Heart right ventricle (tissue), 16 donors: ENCODE measurements around the gene FRZB. TPM values are rescaled to one million over a fixed set of nuclear protein-coding genes. Genes with fewer than 3 reads are reported as not detected.

Experiments used
- ATAC-seq, 8 donors: fragments of 200-7000 bp; cut with Tn5 transposase; one replicate each; pipeline ENCODE4 v1.9.1; 2020; ENCODE audit warnings: mild to moderate bottlenecking in 8 of 8, moderate library complexity in 8 of 8, moderate number of reproducible peaks in 1 of 8
- DNase-seq, 2 donors: peaks; one replicate each; pipeline ENCODE4 v3.0.0-alpha.2; 2020
- H3K27ac ChIP-seq, 10 donors: fragments of 200-600 bp; sonication (generic) in 2 of 10; one replicate each; pipeline versions ENCODE4 v1.5.0 to v1.8.0; 2020 to 2022; ENCODE audit warnings: mild to moderate bottlenecking in 3 of 10
- H3K27me3 ChIP-seq, 7 donors: fragments of 200-600 bp; one replicate each; pipeline ENCODE4 v1.8.0; 2021 to 2022; ENCODE audit warnings: mild to moderate bottlenecking in 2 of 7
- H3K36me3 ChIP-seq, 9 donors: fragments of 200-600 bp; sonication (generic) in 1 of 9; one replicate each; pipeline versions ENCODE4 v1.5.0 to v1.8.0; 2020 to 2022; ENCODE audit warnings: mild to moderate bottlenecking in 2 of 9
- H3K4me1 ChIP-seq, 9 donors: fragments of 200-600 bp; sonication (generic) in 1 of 9; one replicate each; pipeline versions ENCODE4 v1.5.0 to v1.8.0; 2020 to 2022; ENCODE audit warnings: mild to moderate bottlenecking in 4 of 9
- H3K4me3 ChIP-seq, 10 donors: fragments of 200-600 bp; sonication (generic) in 2 of 10; one replicate each; pipeline versions ENCODE4 v1.5.0 to v1.8.0; 2020 to 2022; ENCODE audit warnings: mild to moderate bottlenecking in 7 of 10, moderate library complexity in 2 of 10
- H3K9me3 ChIP-seq, 11 donors: fragments of 200-600 bp in 10 of 11; sonication (generic) in 2 of 11; one replicate each; pipeline versions ENCODE4 v1.5.0 to v1.8.0; 2013 to 2022; ENCODE audit warnings: mild to moderate bottlenecking in 2 of 11, control low read depth in 1 of 11, moderate library complexity in 1 of 11
- CTCF ChIP-seq, 9 donors: fragments of 200-600 bp; sonication (generic) in 2 of 9; IDR thresholded peaks; one replicate each; pipeline versions ENCODE4 v1.5.0 to v1.8.0; 2021 to 2022; ENCODE audit warnings: antibody characterized with exemption in 9 of 9, mild to moderate bottlenecking in 5 of 9, moderate library complexity in 1 of 9
- WGBS, 2 donors: extraction: QIAGEN DNeasy Blood & Tissue Kit; methylation state at CpG; one replicate each; pipeline ENCODE4 v1.1.7; 2013; ENCODE audit warnings: inconsistent platforms in 1 of 2; 5-methylcytosine and 5-hydroxymethylcytosine counted together
- intact Hi-C, 10 donors: fragments of 100-400 bp; cut with DNase I; formaldehyde crosslinking; loops; one replicate each; pipeline versions ENCODE4 v1.11.1 to v1.14.2; 2022
- polyA plus RNA-seq, 2 donors: library from polyadenylated mRNA; stranded (reverse); fragments of 200-250 nt; gene quantifications; one replicate each; pipeline ENCODE4 v1.2.3, GENCODE V29; 2013
- total RNA-seq, 10 donors: library from RNA; stranded (reverse); fragmentation: NEBNext Ultra II Directional in 3 of 10; extraction: Animal tissue kit (Norgen Biotek cat#: 25700) in 3 of 10; gene quantifications; one replicate each; pipeline versions ENCODE4 v1.2.1 to v1.2.4, GENCODE V29; 2021 to 2023
- donor health status: Arrhythmogenic right ventricular cardiomyopathy.
- donor health status: ischemic (EF 13 %, LVEDD 7.1; RV severe dilation, severe dysfunction).
- donor health status: healthy with polysubstance abuse.
- donor health status: DM: no; HTN: yes; CAD: no.
- donor health status: DM: no; HTN: no; CAD: no.
- donor health status: ischemic (EF 25% LVEDD 6.9; RV normal size, moderate dysfunction).
- donor health status: ischemic (EF 25% LVEDD 5.7; RV mildly dilated, moderate dysfunction).
- donor health status: healthy.
- donor health status: DM: yes; HTN: yes; CAD: no.
- donor health status: Ischemic cardiomyopathy.
- donor health status: ischemic (EF 35%, LVEDD 5.7; RV mildly dilated, moderate dysfunction).
- donor health status: nonischemic (EF 11% LVEDD 7.7; RV severe dilation, severe dysfunction).
- donor health status: DM: yes; HTN: yes; CAD: no.
- donor health status: PGD.
- donor health status: ischemic (EF 29% LVEDD 5.4; RV normal size, mild dysfunction).
- donor health status: nonischemic (EF 23%, LVEDD 6.1; RV moderate dilation, normal function).

Gene FRZB
- total and polyA plus RNA-seq, 12 donors: 0.85 to 5.7 (median 2.2) TPM

GRCh38 chr2:182868054-182868796 is 1.8 kb upstream of the FRZB start:
- Histone ChIP-seq H3K4me3 (no peak overlapping the region), H3K36me3 (no peaks in the 10 kb centered on the region), H3K27ac (peak overlapping the region in 1 of 10 donors; percentile 57), H3K27me3 (peaks cover 0 to 38% (median 6%) of the 10 kb centered on the region in 7 donors), H3K4me1 (peaks cover 0 to 29% (median 12%) of the 10 kb centered on the region in 9 donors), H3K9me3 (no peaks in the 10 kb centered on the region)
- intact Hi-C loops: loop anchor here in 1 of 10 donors (10.0 kb wide), 1 partner anchor 63 kb away; no protein-coding TSS in a partner anchor
- ATAC-seq (no peak), DNase-seq (no peak)
- WGBS, 2 donors: 72 to 78% methylated on average over 6 of the region's 6 CpGs
- no peak for TF ChIP-seq CTCF (IDR thresholded peaks at IDR 0.05)

- TF ChIP-seq CTCF (IDR thresholded peaks at IDR 0.05): no peak
- no peaks in the 10 kb centered on the region for H3K9me3 ChIP-seq
- H3K4me1 ChIP-seq: peaks cover 0 to 35% (median 12%) of the 10 kb centered on the region in 9 donors
- H3K36me3 ChIP-seq: no peaks in the 10 kb centered on the region
- H3K27ac ChIP-seq: peak overlapping the region in 9 of 10 donors; percentile 11 to 64 (median 51)
- H3K4me3 ChIP-seq: peak overlapping the region in 9 of 10 donors; percentile 37 to 66 (median 51)
- intact Hi-C loops: loop anchor here in 1 of 10 donors (10.0 kb wide), 1 partner anchor 63 kb away; no protein-coding TSS in a partner anchor
- no peak for DNase-seq
- 54 to 56% methylated on average over 12 of the region's 12 CpGs for WGBS, 2 donors
- ATAC-seq: no peak
- H3K27me3 ChIP-seq: peaks cover 0 to 38% (median 6%) of the 10 kb centered on the region in 7 donors
Measured at GRCh38 chr2:182867426-182868053, 1.1 kb upstream of the FRZB start.

- intact Hi-C loops: loop anchor here in 1 of 10 donors (10.0 kb wide), 1 partner anchor 61 kb away; no protein-coding TSS in a partner anchor
- TF ChIP-seq CTCF (IDR thresholded peaks at IDR 0.05): no peak
- Histone ChIP-seq H3K27ac (peak overlapping the region in 4 of 10 donors; percentile 27 to 64 (median 47)), H3K27me3 (peaks cover 0 to 38% (median 6%) of the 10 kb centered on the region in 7 donors), H3K9me3 (no peaks in the 10 kb centered on the region), H3K36me3 (no peaks in the 10 kb centered on the region), H3K4me1 (peaks cover 0 to 42% (median 12%) of the 10 kb centered on the region in 9 donors), H3K4me3 (peak overlapping the region; percentile 4 to 66 (median 50))
- peak; percentile 32 to 62 (median 44) for ATAC-seq
- 19% methylated on average over 19 of the region's 19 CpGs for WGBS, 2 donors
- no peak for DNase-seq
Measured at GRCh38 chr2:182866095-182866460, 359 bp downstream of the FRZB start.

- Histone ChIP-seq H3K4me3 (peak overlapping the region in 2 of 10 donors; percentile 56 to 58), H3K9me3 (no peaks in the 10 kb centered on the region), H3K27ac (no peak overlapping the region), H3K27me3 (peaks cover 0 to 38% (median 6%) of the 10 kb centered on the region in 7 donors), H3K4me1 (peaks cover 0 to 42% (median 12%) of the 10 kb centered on the region in 9 donors), H3K36me3 (no peaks in the 10 kb centered on the region)
- DNase-seq: no peak
- ATAC-seq: no peak
- no peak for TF ChIP-seq CTCF (IDR thresholded peaks at IDR 0.05)
- 90 to 95% methylated on average over 4 of the region's 4 CpGs for WGBS, 2 donors
- intact Hi-C loops: loop anchor here in 1 of 10 donors (10.0 kb wide), 1 partner anchor 60 kb away; no protein-coding TSS in a partner anchor
Measured at GRCh38 chr2:182864949-182865570, 1.4 kb downstream of the FRZB start.
